DMS 273 (cell line): ENCODE data around the gene TALDO1.

ENCODE experiments used
- DNase-seq: peaks from one replicate; lab custom pipeline; 2025; ENCODE audit not compliant: unreplicated experiment; lab: John Stamatoyannopoulos, UW

The TALDO1 gene

DNA sequence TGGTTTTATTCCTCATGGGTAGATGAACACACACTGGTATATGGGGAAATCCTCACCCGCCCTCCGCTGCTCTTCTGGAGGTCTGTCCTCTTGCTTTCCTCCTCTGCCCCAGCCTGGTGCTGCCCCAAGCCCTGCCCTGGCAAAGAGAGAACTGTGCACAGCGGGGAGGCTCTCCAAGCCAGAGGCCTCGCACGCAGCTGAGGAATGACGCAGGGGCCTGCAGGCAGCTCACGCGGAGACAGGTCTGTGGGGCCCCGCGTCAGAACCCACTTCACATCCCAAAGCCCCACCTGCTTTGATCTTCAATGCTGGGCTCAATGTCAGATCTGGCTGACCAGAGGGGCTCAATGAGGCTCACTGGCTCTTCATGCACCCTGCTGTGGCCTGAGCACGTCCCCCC, 20.0 kb downstream of the TALDO1 start:
- no peak for DNase-seq

DNA sequence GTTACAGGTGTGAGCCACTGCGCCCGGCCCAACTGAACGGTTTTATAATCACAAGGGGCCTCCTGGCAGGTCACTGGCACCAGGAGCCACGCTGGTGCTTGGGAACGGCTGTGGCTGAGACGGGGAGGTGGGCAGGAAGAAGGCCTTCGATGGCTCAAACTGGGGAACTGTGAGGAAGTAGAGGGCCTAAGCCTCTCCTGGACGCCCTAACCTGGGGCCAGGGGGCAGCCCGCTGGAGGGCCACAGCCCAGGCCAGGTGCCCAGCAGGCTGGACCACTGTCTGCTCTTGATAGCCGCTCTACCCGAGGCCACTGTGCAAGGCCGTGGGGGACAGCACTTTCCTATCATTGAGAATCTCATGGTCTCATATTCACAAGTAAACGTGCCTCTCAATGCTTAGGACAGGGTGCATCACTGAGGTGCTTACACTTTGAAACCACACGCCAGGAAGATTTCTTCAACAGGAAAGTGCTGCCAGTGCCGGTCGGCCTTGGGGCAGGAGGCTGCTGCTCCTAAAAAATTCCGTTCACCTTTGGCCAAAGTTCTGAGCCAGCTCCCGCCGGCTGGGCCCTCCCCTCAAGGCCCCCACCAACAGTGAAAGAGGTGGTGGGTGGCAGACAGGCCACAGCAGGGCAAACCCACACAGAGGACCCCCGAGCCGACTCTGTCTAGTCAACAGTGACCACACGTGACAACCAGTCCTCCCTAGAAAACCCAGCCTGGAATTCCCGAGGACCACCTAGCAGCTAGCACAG, 22.8 kb downstream of the TALDO1 start:
- no peak for DNase-seq

DNA sequence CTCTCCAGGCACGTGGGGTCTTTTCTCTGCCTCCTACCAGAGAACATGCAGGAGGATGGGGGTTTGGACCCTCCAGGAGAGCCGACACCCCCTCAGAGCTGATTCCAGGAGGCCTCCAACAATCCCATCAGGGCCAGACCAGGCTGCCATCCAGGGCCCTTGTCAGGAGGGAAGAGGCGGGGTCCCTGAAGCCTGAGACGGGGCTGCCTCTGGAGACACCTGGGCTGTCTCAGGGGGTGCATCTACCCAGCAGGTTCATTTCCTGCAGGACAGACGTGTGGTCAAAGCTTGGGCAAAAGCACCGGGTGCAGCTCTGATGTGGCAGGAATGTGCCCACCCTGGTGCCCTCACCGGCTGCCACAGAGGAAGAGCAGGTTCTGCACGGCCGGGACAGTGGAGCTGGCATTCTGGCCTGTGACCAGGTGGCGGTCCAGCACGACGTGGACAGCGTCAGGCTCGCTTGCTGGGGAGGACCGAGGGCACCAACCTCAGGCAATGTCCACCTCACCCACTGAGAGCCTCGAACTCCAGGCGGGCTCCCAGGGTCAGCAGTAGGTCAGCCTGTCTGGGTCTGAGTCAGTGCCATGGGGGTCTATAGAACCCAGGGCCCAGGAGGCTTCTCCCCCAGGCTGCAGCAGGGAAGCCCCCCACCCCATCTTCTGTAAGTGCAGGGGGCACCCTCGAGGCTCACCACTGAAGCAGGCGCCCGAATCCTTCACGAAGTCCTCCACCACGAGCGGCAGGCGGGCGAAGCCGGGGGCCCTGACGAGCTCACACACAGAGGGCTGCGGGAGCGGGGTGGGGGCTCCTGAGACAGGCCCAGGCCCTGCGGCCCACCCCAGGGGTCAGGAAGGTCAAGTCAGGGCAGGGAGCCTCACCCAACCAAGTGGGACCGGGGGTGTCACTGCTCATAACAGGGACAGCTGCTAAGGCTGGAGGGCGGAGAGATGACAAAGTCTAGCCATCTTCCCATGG, 23.7 kb downstream of the TALDO1 start:
- no peak for DNase-seq

DNA sequence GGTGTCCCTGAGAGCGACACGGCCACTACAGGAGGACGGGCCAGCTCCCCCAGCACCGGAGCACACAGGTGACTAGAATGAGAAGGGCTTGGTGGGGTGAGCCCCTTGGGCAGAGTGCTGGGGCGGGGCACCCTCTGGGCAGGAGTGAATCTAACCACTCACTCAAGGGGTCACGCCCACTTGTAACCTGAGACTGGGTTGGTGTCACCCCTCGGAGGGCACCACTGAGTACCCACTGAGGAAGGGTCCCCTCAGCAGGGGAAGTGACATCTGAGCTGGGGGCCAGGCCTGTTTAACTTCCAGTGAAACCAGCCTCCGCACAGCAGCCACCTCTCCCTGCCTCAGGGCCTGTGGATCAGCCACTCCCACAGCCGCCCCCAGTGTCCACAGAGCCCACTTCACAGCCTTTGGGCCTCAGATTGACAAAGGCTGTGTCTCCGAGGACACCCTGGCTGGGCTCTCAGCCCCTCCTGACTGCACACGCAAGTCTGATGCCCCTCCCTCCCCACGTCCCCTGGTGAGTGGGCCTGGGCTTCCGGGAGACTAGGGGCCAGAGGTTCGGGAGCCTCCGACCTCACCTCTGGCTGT, 24.4 kb downstream of the TALDO1 start:
- no peak for DNase-seq

DNA sequence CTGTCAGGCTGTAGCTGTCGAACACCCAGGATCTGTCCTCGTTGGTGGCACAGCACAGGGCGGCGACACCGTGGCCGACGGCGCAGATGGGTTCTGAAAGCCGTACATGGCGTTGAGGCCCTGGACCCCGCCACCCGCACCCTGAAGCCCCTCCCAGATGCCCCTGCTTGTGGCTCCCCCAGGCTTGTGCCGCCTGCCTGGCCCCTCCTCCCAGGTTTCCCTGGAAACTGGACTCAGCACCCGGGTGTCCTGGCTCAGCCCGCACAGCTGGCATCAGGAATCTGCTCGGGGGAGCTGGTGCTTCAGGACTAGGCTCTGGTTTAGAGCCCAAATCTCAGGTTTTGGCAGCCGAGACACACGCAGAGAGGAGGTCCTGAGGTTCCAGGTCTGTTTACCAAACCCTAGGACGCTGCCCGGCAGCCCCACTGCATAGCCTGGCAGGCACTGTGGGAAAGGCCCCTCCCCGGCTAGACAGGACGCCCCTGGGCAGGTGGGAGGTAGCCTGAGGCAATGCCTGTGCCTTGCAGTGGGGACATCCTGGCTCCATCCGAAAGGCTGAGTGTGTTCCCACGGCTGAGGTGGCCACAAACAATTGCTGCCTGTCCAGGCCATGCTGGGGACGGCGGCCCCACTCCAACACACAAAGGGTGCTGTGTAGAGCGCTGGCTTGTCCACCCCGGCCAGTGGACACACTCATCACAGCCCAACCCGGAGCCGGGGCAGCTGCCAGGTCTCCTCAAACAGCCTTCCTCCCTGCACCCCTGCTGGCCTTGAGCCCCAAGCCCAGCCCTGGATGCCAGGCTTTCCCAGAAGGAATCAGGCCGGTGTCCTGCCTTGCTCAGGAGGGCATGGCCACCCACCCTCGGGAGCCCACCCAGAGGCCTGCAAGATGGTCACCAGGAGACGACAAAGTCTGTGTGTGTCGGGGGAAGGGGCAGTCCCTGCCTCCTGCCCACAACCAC, 25.4 kb downstream of the TALDO1 start:
- no peak for DNase-seq

DNA sequence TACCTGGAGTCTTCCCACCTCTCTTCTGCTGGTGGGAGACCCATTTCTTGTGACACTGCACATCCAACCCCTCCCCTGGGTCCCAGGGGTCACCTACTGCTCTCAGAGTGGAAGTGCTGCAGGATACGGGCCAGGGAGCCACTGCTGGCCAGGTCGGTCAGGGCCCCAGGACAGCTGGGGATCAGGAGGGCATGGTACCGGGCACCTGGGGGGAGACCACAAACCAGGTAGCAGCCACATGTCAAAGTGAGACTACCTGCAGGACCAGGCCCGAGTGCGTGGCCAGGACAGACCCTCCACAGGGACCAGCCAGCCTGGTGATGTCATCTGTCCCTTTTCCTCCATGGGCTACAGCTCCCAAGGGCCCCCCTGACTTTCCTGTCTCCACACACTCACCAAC, 26.2 kb downstream of the TALDO1 start:
- no peak for DNase-seq

DNA sequence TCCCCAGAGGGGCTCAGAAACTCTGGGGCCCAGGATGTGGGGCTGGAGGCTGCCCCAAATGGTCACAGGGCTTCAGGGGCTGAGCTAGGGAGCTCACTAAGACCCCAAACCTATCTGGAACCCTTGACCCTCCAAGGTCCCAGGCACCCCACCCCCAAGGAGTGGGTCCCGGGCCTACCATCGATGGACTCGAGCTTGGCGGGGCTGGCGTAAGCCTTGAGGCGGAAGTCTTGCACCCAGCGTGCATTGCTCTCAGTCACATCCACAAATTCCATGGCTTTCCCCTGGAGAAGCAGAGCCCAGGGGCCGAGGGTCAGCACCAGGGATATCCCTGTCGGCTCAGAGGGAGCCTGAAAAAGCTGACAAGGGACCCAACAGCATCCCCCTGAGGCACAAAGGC, 26.6 kb downstream of the TALDO1 start:
- no peak for DNase-seq

DNA sequence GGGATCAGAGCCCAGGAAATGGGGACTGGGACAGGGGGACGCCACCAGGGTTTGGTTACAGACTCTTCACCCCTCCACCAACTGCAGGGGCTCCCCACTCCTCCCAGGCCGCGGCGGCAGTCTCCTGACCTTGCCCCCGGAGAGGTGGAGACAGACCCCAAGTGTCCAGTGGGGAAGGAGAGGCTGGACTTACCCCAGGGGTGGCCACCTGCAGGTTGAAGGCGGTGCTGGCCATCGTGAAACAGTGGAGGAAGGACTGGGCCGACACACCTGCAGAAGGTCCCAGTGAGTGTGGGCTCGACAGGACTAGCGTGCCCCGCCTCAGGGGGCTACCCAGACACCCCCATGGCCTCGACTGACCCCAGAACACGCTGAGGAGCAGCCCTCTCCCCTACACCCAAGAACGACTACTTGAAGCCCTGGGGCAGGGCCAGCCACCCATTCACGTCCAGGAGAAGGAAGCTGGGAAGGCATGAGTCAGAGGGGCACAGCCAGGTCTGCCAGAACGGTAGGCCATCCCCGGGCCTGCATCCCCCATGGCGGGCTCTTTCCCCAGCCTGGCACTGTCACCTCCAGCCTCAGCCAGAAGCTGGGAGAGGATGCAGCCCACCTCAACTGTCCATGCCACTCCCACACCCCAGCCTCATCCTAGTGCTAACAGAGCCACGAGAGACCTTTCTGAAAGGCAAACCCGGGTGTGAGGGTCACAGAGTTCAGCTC, 27.8 kb downstream of the TALDO1 start:
- DNase-seq: no peak

DNA sequence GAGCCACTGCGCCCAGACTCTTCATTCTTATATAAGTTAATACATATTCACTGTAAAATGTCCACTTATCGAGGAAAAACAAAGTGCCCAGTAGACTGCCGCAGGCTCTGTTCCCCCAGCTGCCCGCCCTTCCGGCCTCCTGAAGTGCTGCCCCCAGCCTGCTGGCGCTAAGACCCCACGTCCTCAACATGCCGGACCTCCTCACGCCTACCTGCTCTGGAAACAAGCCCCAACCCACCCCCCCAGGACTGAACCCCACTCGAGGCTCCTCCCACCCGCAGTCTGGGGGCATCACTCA, 28.9 kb downstream of the TALDO1 start:
- DNase-seq: no peak

DNA sequence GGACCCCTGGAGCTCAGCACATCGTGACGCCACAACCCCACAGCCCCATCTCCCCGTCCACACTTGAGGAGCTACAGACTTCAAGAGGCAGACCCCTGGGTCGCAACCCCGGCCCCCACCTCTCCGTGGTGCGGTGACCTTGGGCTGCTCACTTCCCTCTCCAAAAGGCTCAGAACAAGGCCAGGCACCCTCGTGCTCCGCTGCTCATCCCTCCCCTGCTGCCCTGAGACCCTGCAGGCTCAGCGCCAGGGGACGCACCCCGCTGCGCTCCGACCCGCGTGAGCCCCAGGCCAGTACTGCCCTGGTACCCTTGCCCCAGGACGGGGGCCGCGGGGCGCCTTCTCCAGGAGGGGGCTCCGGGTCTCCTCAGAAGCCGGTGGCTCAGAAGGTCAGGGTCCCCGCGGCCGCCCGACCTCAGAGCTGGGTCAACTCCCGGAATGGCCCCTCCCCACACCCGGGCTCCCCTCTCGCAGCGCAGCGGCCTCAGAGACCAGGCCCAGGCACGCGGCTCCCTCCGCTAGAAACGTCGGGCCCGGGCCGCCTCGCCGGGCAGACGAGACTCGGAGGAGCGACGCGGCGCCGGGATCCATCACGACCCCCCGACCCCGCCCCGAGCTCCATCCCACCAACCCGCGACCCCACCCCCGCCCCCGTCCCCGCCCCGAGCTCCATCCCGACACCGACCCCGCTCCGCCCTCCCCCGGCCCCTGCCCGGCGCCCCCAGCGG, 29.5 kb downstream of the TALDO1 start:
- peak; percentile 68 for DNase-seq

DNA sequence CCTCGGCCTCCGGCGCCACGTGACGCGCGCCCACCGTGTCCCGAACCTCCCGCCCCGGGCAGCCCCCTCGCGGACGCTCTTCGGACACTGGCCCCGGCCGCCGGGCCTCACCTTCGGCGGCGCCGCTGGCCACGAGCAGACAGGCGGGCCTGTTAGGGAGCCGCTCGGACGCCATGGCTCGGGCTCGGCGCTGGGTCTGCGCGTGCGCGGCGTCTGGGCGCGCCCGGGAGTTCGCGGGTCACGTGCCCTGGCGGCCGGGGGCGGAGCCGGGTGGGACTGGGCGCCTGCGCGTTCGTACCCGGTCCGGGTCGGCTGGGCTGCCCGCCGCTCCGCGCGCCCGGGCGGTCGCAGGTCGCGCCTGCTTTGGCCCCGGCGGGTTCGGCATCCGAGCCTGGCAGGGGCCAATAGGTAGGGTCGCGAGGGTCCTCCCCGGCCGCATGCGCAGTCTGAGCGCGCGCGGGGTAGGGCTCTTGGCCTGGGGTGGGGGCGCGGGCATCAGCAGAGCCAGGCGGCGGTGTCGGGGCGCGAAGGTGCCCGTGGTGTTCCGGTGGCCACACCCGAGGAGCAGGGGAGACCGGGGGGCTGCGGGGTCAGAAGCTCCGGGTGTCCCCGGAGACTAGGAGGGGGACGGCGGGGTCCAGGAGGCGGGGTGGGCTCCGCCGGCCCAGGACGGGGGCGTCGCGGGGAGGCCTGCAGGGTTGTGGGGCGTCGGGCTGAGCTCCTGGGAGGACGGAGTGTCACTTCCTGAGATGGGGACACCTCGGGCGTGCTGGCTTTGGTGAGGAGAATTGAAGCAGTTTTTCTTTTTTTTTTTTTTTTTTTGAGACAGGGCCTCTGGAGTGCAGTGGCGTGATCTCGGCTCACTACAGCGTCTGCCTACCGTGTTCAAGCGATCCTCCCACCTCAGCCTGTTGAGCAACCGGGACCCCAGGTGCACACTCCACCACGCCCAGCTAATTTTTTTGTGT, 30.3 kb downstream of the TALDO1 start, which contains the start of gene GATD1:
Gene GATD1 (minus strand): TSS at position 200 of the 968 bp plus-strand sequence. CDS start 25 bp downstream, at position 175.
- peak; percentile 93 for DNase-seq

DNA sequence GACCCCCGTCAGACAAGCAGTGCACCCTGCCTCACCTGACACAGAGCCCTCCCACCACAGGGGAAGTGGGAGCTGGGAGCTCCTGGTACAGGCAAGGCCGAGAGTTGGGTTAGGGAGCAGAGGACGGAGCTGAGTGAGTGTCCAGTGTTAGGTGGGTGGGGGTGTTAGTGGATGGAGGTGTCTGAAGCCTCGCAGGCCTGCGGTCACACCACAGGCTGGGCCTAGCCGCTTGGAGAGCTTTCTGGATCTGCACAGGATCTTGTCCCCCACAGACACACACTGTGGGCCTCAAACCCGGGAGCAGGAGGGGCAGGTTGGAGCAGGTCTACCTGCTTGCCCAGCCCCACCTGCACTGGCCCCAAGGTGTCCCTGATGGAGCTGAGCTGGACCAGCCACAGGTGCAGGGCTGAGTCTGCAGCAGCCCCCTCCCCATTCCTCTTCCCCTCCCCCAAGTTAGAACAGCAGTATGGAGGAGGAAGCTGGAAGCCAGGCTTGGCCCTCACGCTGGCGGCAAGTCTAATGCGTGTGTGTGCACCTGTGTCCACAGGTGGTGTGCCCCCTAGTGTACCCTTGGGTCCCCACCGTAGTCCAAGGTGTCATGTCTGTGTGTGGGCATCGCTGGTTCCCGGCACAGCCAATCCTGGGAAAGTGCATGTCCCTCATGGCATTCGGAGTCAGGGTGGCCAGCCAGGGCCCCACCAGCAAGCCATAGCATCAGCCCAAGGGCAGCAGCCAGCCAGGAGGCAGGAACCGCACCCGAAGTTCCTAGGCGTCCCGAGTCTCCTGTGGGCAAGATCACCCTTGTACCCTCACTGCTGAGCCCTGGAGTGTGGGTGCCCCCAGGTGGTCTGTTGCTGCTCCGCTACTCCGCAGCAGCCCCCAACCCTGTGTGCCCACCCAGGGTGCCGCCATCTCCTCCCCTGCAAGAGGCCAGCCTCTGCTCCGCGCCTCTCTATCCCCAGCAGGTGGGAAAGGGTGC, 32.0 kb downstream of the TALDO1 start:
- DNase-seq: no peak

DNA sequence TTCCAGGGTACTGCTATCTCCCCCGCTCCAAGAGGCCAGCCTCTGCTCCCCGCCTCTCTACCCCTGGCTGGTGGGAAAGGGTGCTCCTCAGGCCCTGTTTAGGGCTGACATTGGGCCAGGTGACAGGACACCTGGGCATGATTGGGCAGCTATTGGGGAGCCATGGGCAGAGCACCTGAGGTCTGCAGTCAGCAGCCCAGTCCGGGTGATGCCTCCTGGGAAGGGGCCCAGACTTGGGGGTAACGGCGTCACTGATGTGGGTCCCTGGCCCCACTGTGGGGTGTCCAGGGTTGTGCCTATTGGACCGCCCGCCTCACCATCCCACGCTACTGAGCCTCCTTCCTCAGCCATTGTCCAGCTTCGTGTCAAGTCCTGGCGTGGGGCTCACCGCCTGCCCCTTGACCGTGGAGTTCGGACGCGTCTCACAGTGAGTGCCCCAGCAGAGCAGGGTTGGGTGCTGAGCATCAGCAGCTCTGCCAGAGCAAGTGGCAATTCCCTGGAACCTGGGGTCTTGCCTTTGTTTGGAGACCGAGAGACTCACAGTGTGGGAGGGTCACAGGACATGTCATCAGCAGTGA, 32.8 kb downstream of the TALDO1 start:
- no peak for DNase-seq

DNA sequence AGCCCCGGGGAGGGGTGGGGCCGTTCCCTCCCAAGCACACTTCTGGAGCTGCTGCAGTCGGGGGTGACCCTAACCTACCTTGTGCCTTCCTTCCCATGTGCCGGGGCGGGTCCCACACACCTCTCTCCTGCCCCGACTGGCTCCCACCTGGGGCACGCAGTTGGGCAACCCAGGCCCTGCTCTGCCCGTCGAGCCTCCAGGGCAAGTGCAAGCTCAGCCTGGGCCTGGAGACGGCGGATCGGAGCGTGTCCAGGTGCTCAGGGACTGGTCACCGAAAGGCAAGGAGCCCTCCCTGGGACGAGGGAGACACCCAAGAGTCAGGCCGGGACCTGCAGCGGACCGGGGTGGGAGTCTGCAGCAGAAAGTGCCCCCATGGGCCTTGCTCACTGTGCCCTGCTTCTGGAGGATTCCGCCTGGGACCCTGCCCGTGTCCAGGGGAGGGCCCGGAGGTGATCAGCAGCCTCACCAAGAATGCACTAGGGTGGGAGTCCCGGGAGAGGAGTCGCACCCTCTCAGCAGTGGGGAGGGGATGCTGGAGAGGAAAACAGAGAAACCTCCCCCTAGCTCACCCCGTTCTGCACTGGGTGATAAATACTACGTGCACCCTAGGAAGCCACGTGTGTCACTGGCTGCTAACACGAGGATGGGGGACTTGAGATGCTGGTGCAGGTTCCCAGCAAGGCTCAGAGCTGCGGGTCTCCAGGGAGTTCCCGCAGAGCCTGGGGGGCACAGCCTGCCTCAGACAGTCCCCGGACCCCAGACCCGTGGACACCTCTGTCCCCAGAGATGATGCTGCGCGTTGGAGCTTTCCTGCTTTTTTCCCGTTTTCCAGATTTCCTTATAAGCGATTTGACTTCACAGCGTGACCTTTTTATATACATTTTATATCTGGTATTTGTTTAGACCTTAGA, 35.3 kb downstream of the TALDO1 start:
- no peak for DNase-seq

DNA sequence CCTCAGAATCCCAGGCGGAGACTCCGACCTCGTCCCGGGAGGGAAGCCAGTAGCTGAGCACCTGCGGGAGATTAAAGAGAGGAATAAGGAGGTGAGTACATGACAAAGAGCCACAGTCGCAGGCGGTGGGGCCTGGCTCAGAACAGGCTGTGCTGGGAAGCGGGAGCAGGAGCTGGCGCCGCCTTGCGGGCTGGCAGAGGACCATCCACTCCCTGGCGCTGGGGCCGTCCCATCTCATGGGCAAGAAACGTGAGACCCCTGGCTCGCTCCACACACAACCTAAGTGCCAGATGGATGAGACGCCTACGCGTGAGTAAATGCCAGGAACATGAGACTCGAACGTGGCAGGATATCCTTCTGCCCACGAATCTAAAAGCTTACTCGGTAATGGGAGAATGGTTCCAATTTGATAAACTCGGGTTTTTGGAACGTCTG, 36.3 kb downstream of the TALDO1 start:
- DNase-seq: peak; percentile 97
